ENCODE data around the gene LRBA.

GRCh38 chr4:150418757-150419410 lies 596.2 kb downstream of the LRBA start:
- TF ChIP-seq EZH2 (IDR thresholded peaks at IDR 0.05; ENCODE audit: borderline replicate concordance, low read depth, low read length, severe bottlenecking) (no peak), CTCF (IDR thresholded peaks at IDR 0.05; ENCODE audit: borderline replicate concordance, extremely low read depth, low read length, poor library complexity, severe bottlenecking) (no peak)
